HepG2 (cell line): ENCODE data around the gene RRP8. TPM values are rescaled to one million over a fixed set of nuclear protein-coding genes. Genes with fewer than 3 reads are reported as not detected.
A peak's percentile ranks its signal among the peaks of the same experiment; 100 is the strongest.

Experiments
- ARHGAP35 ChIP-seq: sonication (generic); formaldehyde crosslinking; IDR thresholded peaks from 2 replicates; pipeline ENCODE4 v1.9.0; 2022; ENCODE audit warnings: mild to moderate bottlenecking, inconsistent platforms, moderate library complexity, missing genetic modification reagents, borderline replicate concordance
- CCDC6 ChIP-seq: sonication (generic); formaldehyde crosslinking; IDR thresholded peaks from 2 replicates; pipeline ENCODE4 v1.8.1; 2022; ENCODE audit warnings: mild to moderate bottlenecking, missing genetic modification reagents, moderate library complexity
- CREB1 ChIP-seq, 2 experiments: fragments of 450-650 bp in 1 of 2; IDR thresholded peaks; 2 replicates each; pipeline ENCODE4 v1.6.1; 2016 to 2017; ENCODE audit warnings: control low read depth in 1 of 2, mild to moderate bottlenecking in 1 of 2, missing compliant biosample characterization in 1 of 2, missing genetic modification characterization in 1 of 2
- E2F2 ChIP-seq: sonication (generic); formaldehyde crosslinking; IDR thresholded peaks from 2 replicates; pipeline ENCODE4 v1.4.0; 2020; ENCODE audit warnings: missing genetic modification reagents, borderline replicate concordance
- GPBP1L1 ChIP-seq: sonication (generic); formaldehyde crosslinking; IDR thresholded peaks from 2 replicates; pipeline ENCODE4 v1.5.0; 2020; ENCODE audit warnings: mild to moderate bottlenecking, missing genetic modification reagents
- HMGXB4 ChIP-seq, 2 experiments: sonication (generic) in 1 of 2; formaldehyde crosslinking in 1 of 2; IDR thresholded peaks; 2 replicates each; pipeline versions ENCODE4 v1.4.0 to v1.6.1; 2018 to 2020; ENCODE audit warnings: missing genetic modification reagents in 2 of 2, borderline replicate concordance in 1 of 2, low read depth in 1 of 2, mild to moderate bottlenecking in 1 of 2, missing biosample characterization in 1 of 2
- MYC ChIP-seq: sonication (generic); formaldehyde crosslinking; IDR thresholded peaks from 2 replicates; pipeline ENCODE4 v1.9.0; 2021; ENCODE audit warnings: missing genetic modification reagents, borderline replicate concordance
- PREB ChIP-seq: sonication (generic); formaldehyde crosslinking; IDR thresholded peaks from 2 replicates; pipeline ENCODE4 v1.4.0; 2020; ENCODE audit warnings: missing genetic modification reagents
- SIN3A ChIP-seq: IDR thresholded peaks from 2 replicates; pipeline ENCODE4 v1.6.1; 2011; ENCODE audit warnings: low read depth, mild to moderate bottlenecking, control low read depth, low read length, borderline replicate concordance
- SRSF1 ChIP-seq: fragments of 200-400 bp; formaldehyde crosslinking; optimal IDR thresholded peaks from 2 replicates; pipeline ENCODE3; 2017; ENCODE audit warnings: mild to moderate bottlenecking, low read depth, low read length, moderate library complexity
- TFAP4 ChIP-seq: sonication (generic); IDR thresholded peaks from 2 replicates; pipeline ENCODE4 v1.6.1; 2016; ENCODE audit warnings: low read depth, borderline replicate concordance
- XRCC5 ChIP-seq: fragments of 200-400 bp; formaldehyde crosslinking; optimal IDR thresholded peaks from 2 replicates; pipeline ENCODE3; 2017; ENCODE audit warnings: mild to moderate bottlenecking, low read length
- ZBTB34 ChIP-seq: sonication (generic); formaldehyde crosslinking; IDR thresholded peaks from 2 replicates; pipeline ENCODE4 v1.8.0; 2022; ENCODE audit warnings: mild to moderate bottlenecking, missing genetic modification reagents
- ZNF143 ChIP-seq: sonication (generic); formaldehyde crosslinking; IDR thresholded peaks from 2 replicates; pipeline ENCODE4 v1.4.0; 2020; ENCODE audit warnings: missing genetic modification reagents
- ZNF335 ChIP-seq: sonication (generic); formaldehyde crosslinking; IDR thresholded peaks from 2 replicates; pipeline ENCODE4 v1.4.0; 2020; ENCODE audit warnings: missing genetic modification reagents
- ZNF577 ChIP-seq: sonication (generic); formaldehyde crosslinking; IDR thresholded peaks from 2 replicates; pipeline ENCODE4 v1.4.0; 2020; ENCODE audit warnings: mild to moderate bottlenecking, low read depth, missing genetic modification reagents, borderline replicate concordance
- ZNF691 ChIP-seq: sonication (generic); formaldehyde crosslinking; IDR thresholded peaks from 2 replicates; pipeline ENCODE4 v1.4.0; 2020; ENCODE audit warnings: missing genetic modification reagents, low read depth, mild to moderate bottlenecking, borderline replicate concordance
- ZNF781 ChIP-seq: sonication (generic); formaldehyde crosslinking; IDR thresholded peaks from 2 replicates; pipeline ENCODE4 v1.5.1; 2020; ENCODE audit warnings: borderline replicate concordance, mild to moderate bottlenecking, missing genetic modification reagents; ENCODE audit errors: not compliant biosample characterization
- polyA plus RNA-seq, 8 experiments: library from polyadenylated mRNA; depleted of rRNA in 3 of 8; stranded (reverse) in 7 of 8; unstranded in 1 of 8; fragments of >200 nt; fragmentation: Illumina TruSeq in 4 of 8; extraction: Trizol in 4 of 8; gene quantifications; 2 replicates each; pipeline versions ENCODE4 v1.2.1 to v1.2.3, GENCODE V29; 2011 to 2016; ENCODE audit warnings: low read depth in 4 of 8, missing spikeins in 1 of 8, mixed read lengths in 1 of 8; ENCODE audit not compliant: insufficient read depth in 1 of 8
- total RNA-seq, 5 experiments: library from RNA; depleted of rRNA; stranded (reverse); fragments of >200 nt; fragmentation: Illumina TruSeq; extraction: Trizol; gene quantifications; 2 replicates each; pipeline ENCODE4 v1.2.3, GENCODE V29; 2016; ENCODE audit warnings: low read depth in 1 of 5

RRP8 gene
- total and polyA plus RNA-seq, 2 of the 13 experiments (the other 11 are each of a cell fraction or from before 2014, with no cell fraction given), result 7.2 to 21.6 TPM

- peak; percentile 99 for TF ChIP-seq CREB1 (IDR thresholded peaks at IDR 0.05)
- peak; percentile 88 for TF ChIP-seq CREB1 (CRISPR knock-in tag; IDR thresholded peaks at IDR 0.05)
- TF ChIP-seq ZNF335, result no peak
- peak; percentile 9; the same call in 1 of the 2 replicates for TF ChIP-seq TFAP4
- peak; percentile 55 for TF ChIP-seq MYC (CRISPR knock-in tag)
- TF ChIP-seq ZNF691, result peak; percentile 91
- TF ChIP-seq ZNF143 (CRISPR knock-in tag), result no peak
- peak; percentile 58 for TF ChIP-seq XRCC5
- peak in 1 of 2 experiments; percentile 59; a peak in 2 of 4 replicates for TF ChIP-seq HMGXB4 (CRISPR knock-in tag; IDR thresholded peaks at IDR 0.05; ENCODE audit: borderline replicate concordance in 1 of 2, low read depth in 1 of 2)
- TF ChIP-seq ZBTB34, result peak; percentile 72; the same call in 1 of the 2 replicates
- no peak for TF ChIP-seq GPBP1L1 (CRISPR knock-in tag)
- TF ChIP-seq ZNF577 (CRISPR knock-in tag), result no peak
- TF ChIP-seq CCDC6, result no peak
- TF ChIP-seq SRSF1, result peak; percentile 44
- TF ChIP-seq SIN3A, result peak; percentile 84
- TF ChIP-seq PREB (CRISPR knock-in tag), result no peak
- TF ChIP-seq ARHGAP35 (CRISPR knock-in tag), result no peak
- peak; percentile 93 for TF ChIP-seq ZNF781 (CRISPR knock-in tag)
- no peak for TF ChIP-seq E2F2 (CRISPR knock-in tag)
Observed at GRCh38 chr11:6612213-6613041, 9.0 kb upstream of the RRP8 start, which contains the start of gene TAF10 (continued).
